GM19240 (cell line): ENCODE results near the gene EEF1AKMT2.

ENCODE experiments used
- DNase-seq: peaks from one replicate; pipeline ENCODE4 v3.0.0; 2011; ENCODE audit warnings: low spot score; ENCODE audit not compliant: insufficient read length

Gene EEF1AKMT2

GRCh38 chr10:124723826-124724225 is 67.9 kb downstream of the EEF1AKMT2 start:
- no peak for DNase-seq

GRCh38 chr10:124722798-124723783 is 68.6 kb downstream of the EEF1AKMT2 start:
- DNase-seq: peak; percentile 66

GRCh38 chr10:124721330-124722045 is 70.2 kb downstream of the EEF1AKMT2 start:
- DNase-seq: no peak

GRCh38 chr10:124719213-124719851 is 72.4 kb downstream of the EEF1AKMT2 start:
- DNase-seq: peak; percentile 76

- no peak for DNase-seq
Observed at GRCh38 chr10:124717911-124718741, 73.6 kb downstream of the EEF1AKMT2 start.

- DNase-seq: no peak
Observed at GRCh38 chr10:124717041-124717757, 74.5 kb downstream of the EEF1AKMT2 start.

GRCh38 chr10:124716369-124716768 is 75.3 kb downstream of the EEF1AKMT2 start:
- DNase-seq: no peak

- DNase-seq: no peak
Observed at GRCh38 chr10:124715439-124715838, 76.2 kb downstream of the EEF1AKMT2 start.

GRCh38 chr10:124713679-124714255 is 77.9 kb downstream of the EEF1AKMT2 start:
- DNase-seq: no peak

GRCh38 chr10:124712704-124713407 is 78.8 kb downstream of the EEF1AKMT2 start:
- no peak for DNase-seq

GRCh38 chr10:124711145-124711544 is 80.5 kb downstream of the EEF1AKMT2 start:
- no peak for DNase-seq

- DNase-seq: no peak
Observed at GRCh38 chr10:124710266-124710881, 81.3 kb downstream of the EEF1AKMT2 start.

- DNase-seq: no peak
Observed at GRCh38 chr10:124709861-124710260, 81.8 kb downstream of the EEF1AKMT2 start.

GRCh38 chr10:124708922-124709520 is 82.7 kb downstream of the EEF1AKMT2 start:
- DNase-seq: no peak

GRCh38 chr10:124708246-124708779 is 83.4 kb downstream of the EEF1AKMT2 start:
- no peak for DNase-seq
